H7 (cell line): Measurements from ENCODE around the gene F2RL3. TPM values are rescaled to one million over a fixed set of nuclear protein-coding genes. Genes with fewer than 3 reads are reported as not detected.
"Not testable (repeated sequence)": the region's sequence is repeated elsewhere in the genome, so short reads cannot be mapped to it uniquely, and the experiment has no call there.

Source experiments
- DNase-seq: peaks from one replicate; pipeline ENCODE4 v3.0.0; 2012
- H3K27me3 ChIP-seq: 2 replicates; pipeline ENCODE4 v1.6.0; 2011; ENCODE audit warnings: mild to moderate bottlenecking, low read length; ENCODE audit not compliant: control insufficient read depth, insufficient read depth
- H3K36me3 ChIP-seq: replicated peaks from 2 replicates; pipeline ENCODE4 v1.5.1; 2011; ENCODE audit warnings: low read length; ENCODE audit not compliant: control insufficient read depth, insufficient read depth
- H3K4me3 ChIP-seq: 2 replicates; pipeline ENCODE4 v1.5.1; 2011; ENCODE audit warnings: low read depth, mild to moderate bottlenecking, control low read depth, low read length, moderate library complexity; ENCODE audit not compliant: insufficient read depth
- total RNA-seq: library from RNA; depleted of rRNA; stranded (reverse); fragments of >200 nt; shearing (Covaris generic); gene quantifications from 2 replicates; pipeline ENCODE4 v1.2.3, GENCODE V29; 2014

F2RL3 gene
- total RNA-seq, 1 experiment from 2014 or later: not detected

DNA sequence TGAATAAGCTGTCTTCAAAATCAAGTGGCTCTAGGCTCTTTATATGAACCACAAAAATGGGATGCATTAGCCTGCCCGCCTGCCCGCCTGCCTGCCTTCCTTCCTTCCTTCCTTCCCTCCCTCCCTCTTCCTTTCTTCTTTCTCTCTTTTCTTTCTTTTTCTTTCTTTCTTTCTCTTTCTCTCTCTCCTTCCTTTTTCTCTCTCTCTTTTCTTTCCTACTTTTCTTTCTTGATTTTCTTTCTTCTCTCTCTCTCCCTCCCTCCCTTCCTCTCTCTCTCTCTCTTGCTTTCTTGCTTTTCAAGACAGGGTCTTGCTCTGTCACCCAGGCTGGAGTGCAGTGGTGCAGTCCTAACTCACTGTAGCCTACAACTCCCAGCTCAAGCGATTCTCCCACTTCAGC lies 26.9 kb downstream of the F2RL3 start:
- Histone ChIP-seq H3K4me3 (no peak overlapping the region), H3K36me3 (peaks cover 1% of the 10 kb centered on the region; the same call in 1 of the 2 replicates), H3K27me3 (no peaks in the 10 kb centered on the region)
- no peak for DNase-seq

DNA sequence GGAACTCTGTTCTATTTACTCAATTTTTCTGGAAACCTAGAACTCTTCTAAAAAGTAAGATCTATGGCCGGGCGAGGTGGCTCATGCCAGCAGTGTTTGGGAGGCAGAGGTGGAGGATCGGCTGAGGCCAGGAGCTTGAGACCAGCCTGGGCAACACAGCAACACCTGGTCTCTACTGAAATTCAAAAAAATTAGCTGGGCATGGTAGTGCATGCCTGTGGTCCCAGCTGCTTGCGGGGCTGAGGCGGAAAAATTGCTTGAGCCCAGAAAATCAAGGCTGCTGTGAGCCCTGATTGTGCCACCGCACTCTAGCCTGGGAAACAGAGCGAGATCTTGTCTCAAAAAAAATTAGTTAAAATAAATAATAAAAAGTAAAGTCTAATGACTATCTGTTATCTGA lies 28.6 kb downstream of the F2RL3 start:
- Histone ChIP-seq H3K4me3 (no peak overlapping the region), H3K36me3 (peaks cover 1% of the 10 kb centered on the region; the same call in 1 of the 2 replicates), H3K27me3 (no peaks in the 10 kb centered on the region)
- no peak for DNase-seq

DNA sequence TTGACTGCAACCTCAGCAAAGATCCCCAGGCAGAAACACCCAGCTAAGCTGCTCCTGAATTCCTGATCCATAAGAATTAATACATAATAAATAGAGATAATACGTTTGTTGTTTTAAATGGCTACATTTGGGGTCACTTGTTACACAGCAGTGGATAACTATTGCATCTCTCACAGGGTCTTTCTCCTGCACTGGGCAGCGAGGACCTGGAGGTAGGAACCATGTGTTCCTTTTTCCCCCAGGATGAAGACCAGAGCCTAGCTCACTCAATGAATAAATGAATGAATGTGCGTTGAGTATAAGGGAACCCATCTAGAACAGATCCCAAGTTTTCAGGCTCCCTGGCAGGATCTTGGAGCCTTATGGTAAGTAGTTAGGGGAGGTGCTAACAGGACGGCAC lies 30.7 kb downstream of the F2RL3 start:
- no peak for DNase-seq
- peaks cover 1% of the 10 kb centered on the region; the same call in 1 of the 2 replicates for H3K36me3 ChIP-seq
- H3K27me3 ChIP-seq: no peaks in the 10 kb centered on the region
- H3K4me3 ChIP-seq: no peak overlapping the region

DNA sequence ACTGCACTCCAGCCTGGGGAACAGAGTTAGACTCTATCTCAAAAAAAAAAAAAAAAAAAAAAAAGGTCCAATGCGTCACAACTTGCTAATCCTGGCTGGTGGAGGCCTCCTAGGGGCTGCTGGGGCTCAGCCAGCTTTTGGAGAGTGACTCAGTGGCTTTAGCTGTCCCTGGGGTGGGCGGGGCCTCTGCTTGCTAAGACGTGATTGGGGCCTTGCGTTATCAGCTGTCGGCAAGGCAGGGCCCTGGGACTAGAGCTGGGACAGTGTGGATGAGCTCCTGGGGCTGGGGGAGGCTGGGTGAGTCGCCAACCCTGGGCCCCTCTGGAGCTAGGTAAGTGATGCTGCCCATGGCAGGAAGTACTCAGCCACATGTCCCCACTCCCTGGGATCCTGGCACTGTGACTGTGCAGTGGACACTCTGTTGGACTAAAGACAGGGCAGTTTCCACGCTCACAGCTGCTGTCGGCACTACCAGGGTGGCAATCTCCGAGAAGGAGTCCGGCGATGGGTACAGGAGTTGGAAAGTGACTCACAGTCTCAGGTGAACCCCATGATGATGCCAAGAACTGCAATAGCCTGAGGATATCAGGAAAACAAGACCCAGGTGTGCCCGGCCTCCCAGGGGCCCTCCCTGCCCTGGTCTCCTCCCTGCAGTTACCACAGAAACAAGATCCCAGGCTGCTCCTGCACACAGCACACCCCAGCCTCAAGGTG lies 32.2 kb downstream of the F2RL3 start:
- H3K36me3 ChIP-seq: peaks cover 1% of the 10 kb centered on the region; the same call in 1 of the 2 replicates
- no peaks in the 10 kb centered on the region for H3K27me3 ChIP-seq
- H3K4me3 ChIP-seq: no peak overlapping the region
- DNase-seq: peak; percentile 38

DNA sequence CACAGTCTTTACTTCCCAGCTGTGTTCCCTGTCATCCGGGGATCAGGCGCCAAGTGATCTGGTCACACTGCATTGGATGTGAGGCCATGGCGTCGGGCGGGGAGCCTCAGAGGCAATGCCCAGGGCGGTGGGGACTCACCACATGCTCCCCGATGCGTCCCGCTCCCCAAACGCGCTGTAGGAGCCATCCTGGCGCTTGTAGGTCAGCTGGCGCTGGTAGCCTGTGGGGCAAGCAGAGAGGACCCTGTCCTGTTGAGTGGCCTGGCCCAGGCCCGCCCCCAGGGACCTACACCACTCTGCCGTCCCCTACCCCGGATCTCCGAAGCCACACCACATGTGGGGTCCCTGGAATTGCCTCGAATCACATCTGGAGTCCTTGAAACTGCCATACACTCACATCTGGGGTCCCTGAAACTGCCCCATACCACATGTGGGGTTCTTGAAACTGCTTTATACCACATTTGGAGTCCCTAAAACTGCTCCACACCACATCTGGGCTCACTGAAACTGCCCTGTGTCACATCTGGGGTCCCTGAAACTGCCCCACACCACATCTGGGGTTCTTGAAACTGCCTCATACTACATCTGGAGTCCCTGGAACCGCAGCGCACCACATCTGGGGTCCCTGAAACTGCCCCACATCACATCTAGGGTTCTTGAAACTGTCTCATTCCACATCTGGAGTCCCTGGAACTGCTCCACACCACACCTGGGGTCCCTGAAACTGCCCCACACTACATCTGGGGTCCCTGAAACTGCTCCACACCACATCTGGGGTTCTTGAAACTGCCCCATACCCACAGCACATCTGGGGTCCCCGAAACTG lies 33.2 kb downstream of the F2RL3 start:
- Histone ChIP-seq H3K36me3 (peaks cover 1% of the 10 kb centered on the region; the same call in 1 of the 2 replicates), H3K4me3 (no peak overlapping the region), H3K27me3 (no peaks in the 10 kb centered on the region)
- peak; percentile 52 for DNase-seq

DNA sequence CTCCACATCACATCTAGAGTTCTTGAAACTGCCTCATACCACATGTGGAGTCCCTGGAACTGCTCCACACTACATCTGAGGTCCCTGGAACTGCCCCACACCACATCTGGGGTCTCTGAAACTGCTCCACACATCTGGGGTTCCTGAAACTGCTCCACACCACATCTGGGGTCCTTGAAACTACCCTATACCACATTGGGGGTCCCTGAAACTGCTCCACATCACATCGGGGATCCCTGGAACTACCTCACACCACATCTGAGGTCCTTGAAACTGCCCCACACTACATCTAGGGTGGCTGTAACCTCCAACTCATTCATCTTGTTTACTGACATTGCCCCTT lies 33.8 kb downstream of the F2RL3 start:
- no peak overlapping the region for H3K4me3 ChIP-seq
- H3K27me3 ChIP-seq: no peaks in the 10 kb centered on the region
- H3K36me3 ChIP-seq: peaks cover 1% of the 10 kb centered on the region; the same call in 1 of the 2 replicates
- DNase-seq: peak; percentile 19

DNA sequence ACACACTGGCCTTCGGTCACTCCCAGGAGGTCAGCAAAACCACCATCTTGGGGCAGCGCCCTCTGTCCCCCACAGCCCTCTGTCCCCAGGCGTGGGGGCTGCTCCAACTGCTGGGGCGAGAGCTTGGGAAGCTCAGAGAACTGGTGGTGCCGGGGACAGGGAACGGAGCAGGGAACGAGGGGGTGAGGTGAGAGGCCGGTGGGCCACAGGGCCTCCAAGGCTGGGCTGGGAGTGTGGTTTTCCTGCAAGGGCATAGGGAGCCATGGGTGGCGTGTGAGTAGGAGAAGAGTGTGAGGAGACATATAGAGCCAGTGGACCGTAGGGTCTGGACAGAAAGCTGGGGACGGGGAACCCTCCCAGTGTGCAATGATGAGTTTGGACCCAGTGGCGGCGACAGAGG lies 34.1 kb downstream of the F2RL3 start:
- H3K4me3 ChIP-seq: no peak overlapping the region
- H3K27me3 ChIP-seq: no peaks in the 10 kb centered on the region
- DNase-seq: peak; percentile 35
- peaks cover 1% of the 10 kb centered on the region; the same call in 1 of the 2 replicates for H3K36me3 ChIP-seq

DNA sequence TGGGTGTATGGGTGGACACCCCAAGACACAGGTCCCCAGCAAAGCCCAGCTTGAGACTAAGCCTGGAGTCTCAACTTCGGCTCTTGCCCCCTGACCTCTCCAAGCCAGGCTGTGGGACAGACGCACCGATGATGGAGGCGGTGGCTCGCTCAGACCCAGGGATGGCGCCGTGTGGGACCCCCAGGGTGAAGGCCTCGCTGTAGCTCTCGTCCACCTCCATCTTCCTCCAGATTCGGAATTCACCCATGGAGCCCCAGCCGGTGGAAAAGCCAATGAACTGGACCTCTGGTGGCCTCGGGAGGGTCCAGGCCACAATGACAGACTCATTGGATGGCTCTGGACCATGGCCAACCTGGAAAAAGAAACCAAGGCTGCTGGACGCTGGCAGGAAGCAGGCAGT lies 39.1 kb downstream of the F2RL3 start:
- Histone ChIP-seq H3K36me3 (no peaks in the 10 kb centered on the region), H3K4me3 (no peak overlapping the region), H3K27me3 (no peaks in the 10 kb centered on the region)
- DNase-seq: peak; percentile 10

DNA sequence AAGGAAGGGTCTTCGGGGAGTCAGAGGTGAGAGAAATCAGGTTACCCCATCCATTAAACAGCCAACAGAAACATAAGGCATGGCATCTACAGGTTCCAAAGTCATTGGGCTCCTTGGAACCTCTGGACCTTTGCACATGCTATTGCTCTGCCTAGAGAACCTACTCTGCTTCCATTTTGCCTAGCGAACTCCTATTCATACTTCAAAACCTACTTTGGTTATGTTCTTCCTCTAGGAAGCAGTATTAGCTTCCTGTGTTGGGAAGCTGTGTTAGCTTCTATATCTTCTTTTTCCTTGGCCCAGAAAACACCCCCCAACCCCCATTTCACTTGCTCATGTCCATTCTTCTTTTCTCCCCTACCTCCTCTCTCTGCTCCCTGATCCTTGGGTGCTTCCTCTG lies 39.6 kb downstream of the F2RL3 start:
- DNase-seq: no peak
- Histone ChIP-seq H3K4me3 (no peak overlapping the region), H3K27me3 (no peaks in the 10 kb centered on the region), H3K36me3 (no peaks in the 10 kb centered on the region)

DNA sequence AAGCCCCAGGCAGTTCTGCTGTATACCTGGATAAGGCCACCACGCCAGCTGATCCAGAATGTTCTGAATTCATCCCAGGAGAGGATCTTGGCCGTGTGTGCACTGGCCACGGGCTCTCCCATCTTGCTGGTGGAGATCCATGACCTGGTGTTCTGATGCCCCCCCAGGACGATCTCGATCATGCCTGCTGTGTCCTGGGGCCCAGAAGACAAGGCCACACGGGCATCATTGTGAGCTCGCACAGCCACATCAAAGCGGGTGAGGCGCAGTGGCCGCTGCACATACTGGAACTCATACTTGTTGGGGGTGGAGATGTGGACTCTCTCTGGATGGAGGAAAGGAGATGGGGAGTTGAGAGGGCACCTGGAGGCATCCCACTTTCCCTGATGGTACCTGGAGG lies 40.1 kb downstream of the F2RL3 start:
- H3K36me3 ChIP-seq: no peaks in the 10 kb centered on the region
- no peak for DNase-seq
- H3K4me3 ChIP-seq: no peak overlapping the region
- no peaks in the 10 kb centered on the region for H3K27me3 ChIP-seq

DNA sequence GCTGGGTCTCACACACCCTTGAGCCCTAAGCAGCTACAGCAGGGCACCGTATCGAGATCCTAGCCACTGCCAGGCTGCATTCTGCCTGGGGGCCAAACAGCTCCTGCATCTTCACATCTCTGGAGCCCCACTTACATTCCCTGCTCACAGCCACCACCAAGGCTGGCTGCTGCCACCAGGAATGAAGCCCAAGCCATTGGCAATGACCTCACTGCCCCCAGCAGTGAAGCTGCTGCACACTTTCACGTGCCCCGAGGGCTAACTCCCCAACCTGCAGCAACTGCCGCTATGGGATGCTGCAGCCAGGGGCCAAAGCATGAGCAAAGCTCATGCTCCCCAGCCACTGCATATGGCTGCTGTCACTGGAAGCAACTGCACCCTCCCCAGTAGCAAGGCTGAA lies 42.0 kb downstream of the F2RL3 start:
- no peak overlapping the region for H3K4me3 ChIP-seq
- H3K36me3 ChIP-seq: no peaks in the 10 kb centered on the region
- no peaks in the 10 kb centered on the region for H3K27me3 ChIP-seq
- DNase-seq: no peak

DNA sequence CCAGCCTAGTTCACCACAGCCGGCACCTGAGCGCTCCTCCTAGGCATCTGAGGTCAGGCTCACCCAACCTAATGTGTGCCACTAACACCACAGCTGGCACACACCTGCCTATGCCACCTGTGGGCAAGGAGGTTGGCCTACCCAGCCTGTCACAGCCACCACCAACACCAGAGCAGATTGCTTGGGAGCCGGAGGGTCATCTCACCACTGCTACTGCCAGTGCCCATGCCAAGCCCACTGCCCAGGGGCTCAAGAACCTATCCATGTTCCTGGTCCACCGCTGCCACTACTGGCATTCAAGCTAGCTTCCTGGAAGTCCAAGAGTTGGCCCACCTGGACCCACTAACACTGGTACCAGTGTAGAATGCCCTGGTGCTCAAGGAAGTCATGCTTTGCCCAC lies 42.5 kb downstream of the F2RL3 start:
- H3K36me3 ChIP-seq: no peaks in the 10 kb centered on the region
- no peak for DNase-seq
- no peak overlapping the region for H3K4me3 ChIP-seq
- H3K27me3 ChIP-seq: no peaks in the 10 kb centered on the region

DNA sequence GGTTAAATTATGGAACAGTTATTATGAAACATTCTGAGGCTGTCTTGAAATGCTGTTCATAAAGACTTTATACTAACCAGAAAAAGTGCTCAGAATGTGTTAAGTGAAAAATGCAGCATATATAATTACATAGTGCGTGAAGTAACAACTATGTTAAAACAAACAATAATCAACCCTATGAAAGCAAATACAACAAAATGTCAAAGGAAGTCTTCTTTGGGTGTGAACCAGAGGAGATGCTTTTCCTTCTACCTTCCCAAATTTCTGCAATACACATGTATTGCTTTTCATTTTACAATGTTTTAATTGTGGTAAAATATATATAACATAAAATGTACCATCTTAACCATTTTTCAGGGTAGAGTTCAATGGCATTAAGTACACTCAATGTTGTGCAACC lies 45.7 kb downstream of the F2RL3 start:
- H3K4me3 ChIP-seq: no peak overlapping the region
- no peak for DNase-seq
- H3K27me3 ChIP-seq: no peaks in the 10 kb centered on the region
- no peaks in the 10 kb centered on the region for H3K36me3 ChIP-seq

DNA sequence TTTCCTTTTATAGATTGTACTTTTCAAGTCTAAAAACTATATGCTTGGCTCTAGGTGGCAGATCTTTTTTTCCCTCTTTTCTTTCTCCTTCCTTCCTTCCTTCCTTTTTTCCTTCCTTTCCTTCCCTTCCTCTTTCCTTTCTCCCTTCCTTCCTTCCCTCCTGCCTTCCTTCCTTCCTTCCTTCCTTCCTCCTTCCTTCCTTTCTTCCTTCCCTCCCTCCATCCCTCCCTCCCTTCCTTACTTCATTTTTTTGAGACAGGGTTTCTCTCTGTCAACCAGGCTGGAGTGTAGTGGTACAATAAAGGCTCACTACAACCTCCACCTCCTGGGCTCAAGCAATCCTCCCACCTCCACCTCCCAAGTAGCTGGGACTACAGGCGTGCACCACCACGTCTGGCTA lies 48.1 kb downstream of the F2RL3 start:
- no peaks in the 10 kb centered on the region for H3K36me3 ChIP-seq
- no peaks in the 10 kb centered on the region for H3K27me3 ChIP-seq
- no peak overlapping the region for H3K4me3 ChIP-seq
- DNase-seq: no peak

DNA sequence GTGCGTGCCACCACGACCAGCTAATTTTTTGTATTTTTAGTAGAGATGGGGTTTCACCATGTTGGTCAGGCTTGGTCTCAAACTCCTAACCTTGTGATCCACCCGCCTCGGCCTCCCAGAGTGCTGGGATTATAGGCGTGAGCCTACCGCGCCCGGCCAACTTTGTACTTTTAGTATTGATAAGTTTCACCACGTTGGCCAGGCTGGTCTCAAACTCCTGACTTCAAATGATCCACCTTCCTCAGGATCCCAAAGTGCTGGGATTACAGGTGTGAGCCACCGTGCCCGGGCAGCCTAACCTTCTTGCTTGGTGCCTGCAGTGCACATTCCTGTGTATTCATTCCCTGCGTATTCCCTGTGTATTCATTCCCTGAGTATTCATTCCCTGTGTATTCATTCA lies 49.0 kb downstream of the F2RL3 start:
- DNase-seq: peak; percentile 25
- not testable (repeated sequence) for H3K27me3 ChIP-seq, H3K4me3 ChIP-seq, H3K36me3 ChIP-seq
